MM.1S (cell line): ENCODE data around the gene ACAD9.

Source experiments
- DNase-seq: peaks from one replicate; pipeline ENCODE4 v3.0.0-alpha.2; 2015
- H2AFZ ChIP-seq: fragments of 300-600 bp; sonication (generic); 2 replicates; pipeline ENCODE4 v1.6.0; 2016; ENCODE audit warnings: antibody characterized with exemption, low read length
- H3F3A ChIP-seq: fragments of 300-600 bp; sonication (generic); 2 replicates; pipeline ENCODE4 v1.6.1; 2016; ENCODE audit warnings: mild to moderate bottlenecking, antibody characterized with exemption, low read length, moderate library complexity, mixed read lengths; ENCODE audit not compliant: insufficient read depth
- H3K27ac ChIP-seq: fragments of 300-600 bp; sonication (generic); 2 replicates; pipeline ENCODE4 v1.5.1; 2016; ENCODE audit warnings: mild to moderate bottlenecking, low read length
- H3K27me3 ChIP-seq: fragments of 300-600 bp; sonication (generic); replicated peaks from 2 replicates; pipeline ENCODE4 v1.6.0; 2016; ENCODE audit warnings: low read length; ENCODE audit not compliant: insufficient read depth
- H3K36me3 ChIP-seq: fragments of 300-600 bp; sonication (generic); replicated peaks from 2 replicates; pipeline ENCODE4 v1.6.1; 2016; ENCODE audit warnings: mild to moderate bottlenecking, low read length, mixed read lengths; ENCODE audit not compliant: insufficient read depth
- H3K4me1 ChIP-seq: fragments of 300-600 bp; sonication (generic); 2 replicates; pipeline ENCODE4 v1.6.1; 2016; ENCODE audit warnings: low read length, mixed read lengths
- H3K4me2 ChIP-seq: fragments of 300-600 bp; sonication (generic); 2 replicates; pipeline ENCODE4 v1.6.0; 2016; ENCODE audit warnings: low read depth, low read length
- H3K4me3 ChIP-seq: fragments of 300-600 bp; sonication (generic); 2 replicates; pipeline ENCODE4 v1.5.1; 2016; ENCODE audit warnings: low read length, mixed read lengths
- H3K79me2 ChIP-seq: fragments of 300-600 bp; sonication (generic); 2 replicates; pipeline ENCODE4 v1.6.1; 2016; ENCODE audit warnings: mixed run types, low read length, mixed read lengths
- H3K9ac ChIP-seq: fragments of 300-600 bp; sonication (generic); 2 replicates; pipeline ENCODE4 v1.6.1; 2016; ENCODE audit warnings: low read length, mixed read lengths
- H3K9me2 ChIP-seq: fragments of 300-600 bp; sonication (generic); replicated peaks from 2 replicates; pipeline ENCODE4 v1.6.1; 2016; ENCODE audit warnings: mild to moderate bottlenecking, low read length, mixed read lengths; ENCODE audit not compliant: insufficient read depth
- H3K9me3 ChIP-seq: fragments of 300-600 bp; sonication (generic); replicated peaks from 2 replicates; pipeline ENCODE4 v1.6.1; 2016; ENCODE audit warnings: mild to moderate bottlenecking, low read length, mixed read lengths; ENCODE audit not compliant: insufficient read depth
- H4K20me1 ChIP-seq: fragments of 300-600 bp; sonication (generic); 2 replicates; pipeline ENCODE4 v1.6.1; 2016; ENCODE audit warnings: mild to moderate bottlenecking, low read length, moderate library complexity, mixed read lengths; ENCODE audit not compliant: insufficient read depth
- CTCF ChIP-seq: fragments of 300-600 bp; sonication (generic); IDR thresholded peaks from 2 replicates; pipeline ENCODE4 v1.5.1; 2016; ENCODE audit warnings: antibody characterized with exemption, low read length, mixed read lengths
- EZH2 ChIP-seq: fragments of 300-600 bp; sonication (generic); optimal IDR thresholded peaks from 2 replicates; pipeline ENCODE3; 2017; ENCODE audit warnings: low read depth, mild to moderate bottlenecking, antibody characterized with exemption, low read length, mixed read lengths
- EZH2phosphoT487 ChIP-seq: fragments of 300-600 bp; sonication (generic); IDR thresholded peaks from 2 replicates; pipeline ENCODE4 v1.6.1; 2018; ENCODE audit warnings: antibody characterized with exemption, low read length

Gene ACAD9

GRCh38 chr3:128910006-128910405, 30.6 kb downstream of the ACAD9 start:
- Histone ChIP-seq H3F3A (no peaks in the 10 kb centered on the region), H3K4me2 (no peak overlapping the region), H3K27ac (no peak overlapping the region), H4K20me1 (no peaks in the 10 kb centered on the region), H3K4me3 (no peak overlapping the region), H3K9ac (no peak overlapping the region), H3K9me3 (no peaks in the 10 kb centered on the region), H2AFZ (no peak overlapping the region), H3K9me2 (no peaks in the 10 kb centered on the region), H3K36me3 (peaks cover 3% of the 10 kb centered on the region; the same call in 1 of the 2 replicates), H3K4me1 (no peaks in the 10 kb centered on the region), H3K27me3 (no peaks in the 10 kb centered on the region), H3K79me2 (no peaks in the 10 kb centered on the region)
- no peak for DNase-seq
- no peak for TF ChIP-seq EZH2
- TF ChIP-seq EZH2phosphoT487: no peak
- no peak for TF ChIP-seq CTCF

- H3K9ac ChIP-seq: no peak overlapping the region
- H4K20me1 ChIP-seq: no peaks in the 10 kb centered on the region
- no peaks in the 10 kb centered on the region for H3K9me3 ChIP-seq
- TF ChIP-seq EZH2phosphoT487 (no peak), CTCF (no peak), EZH2 (no peak)
- 0 out of 2 replicates have a peak, but pooled peaks cover 3% of the 10 kb centered on the region for H3K36me3 ChIP-seq
- H2AFZ ChIP-seq: no peak overlapping the region
- no peak overlapping the region for H3K27ac ChIP-seq
- no peak for DNase-seq
- H3K79me2 ChIP-seq: no peaks in the 10 kb centered on the region
- H3K4me2 ChIP-seq: no peak overlapping the region
- H3K4me1 ChIP-seq: no peaks in the 10 kb centered on the region
- no peak overlapping the region for H3K4me3 ChIP-seq
- H3F3A ChIP-seq: no peaks in the 10 kb centered on the region
- H3K9me2 ChIP-seq: no peaks in the 10 kb centered on the region
- no peaks in the 10 kb centered on the region for H3K27me3 ChIP-seq
Measured at GRCh38 chr3:128911911-128912310, 32.5 kb downstream of the ACAD9 start.

- Histone ChIP-seq H3K9me3 (no peaks in the 10 kb centered on the region), H3K9me2 (no peaks in the 10 kb centered on the region), H3K4me3 (no peak overlapping the region), H3K27me3 (no peaks in the 10 kb centered on the region), H3K4me2 (no peak overlapping the region), H3K4me1 (no peaks in the 10 kb centered on the region), H3K79me2 (no peaks in the 10 kb centered on the region), H4K20me1 (no peaks in the 10 kb centered on the region), H3K9ac (no peak overlapping the region), H3K36me3 (0 out of 2 replicates have a peak, but pooled peaks cover 3% of the 10 kb centered on the region), H3K27ac (no peak overlapping the region), H2AFZ (no peak overlapping the region), H3F3A (0 out of 2 replicates have a peak, but pooled peaks cover 2% of the 10 kb centered on the region)
- TF ChIP-seq EZH2phosphoT487 (no peak), CTCF (no peak), EZH2 (no peak)
- no peak for DNase-seq
Measured at GRCh38 chr3:128914966-128915645, 35.7 kb downstream of the ACAD9 start.
